Muscle of leg (tissue), 11 donors: Measurements from ENCODE around the gene SLC5A11. TPM values are rescaled to one million over a fixed set of nuclear protein-coding genes. Genes with fewer than 3 reads are reported as not detected.

Source experiments
- DNase-seq: peaks from one replicate; pipeline ENCODE4 v3.0.0; 2013
- H3K27ac ChIP-seq: one replicate; pipeline ENCODE4 v1.5.1; 2013; ENCODE audit warnings: mild to moderate bottlenecking, low read length, control low read depth
- H3K27me3 ChIP-seq: one replicate; pipeline ENCODE4 v1.6.1; 2013; ENCODE audit warnings: low read length; ENCODE audit not compliant: control insufficient read depth, insufficient read depth
- H3K36me3 ChIP-seq: one replicate; pipeline ENCODE4 v1.6.1; 2013; ENCODE audit warnings: low read length; ENCODE audit not compliant: control insufficient read depth, insufficient read depth
- H3K4me1 ChIP-seq: one replicate; pipeline ENCODE4 v1.6.1; 2013; ENCODE audit warnings: low read length; ENCODE audit not compliant: control insufficient read depth, insufficient read depth
- H3K4me3 ChIP-seq: one replicate; pipeline ENCODE4 v1.5.1; 2013; ENCODE audit warnings: low read length, control low read depth
- H3K9me3 ChIP-seq: replicated peaks from 2 replicates; pipeline ENCODE4 v1.6.1; 2013; ENCODE audit warnings: low read depth, low read length; ENCODE audit not compliant: control insufficient read depth
- WGBS: methylation state at CpG from one replicate; pipeline ENCODE4 v1.1.5; 2013; ENCODE audit warnings: missing lambda C conversion rate; ENCODE audit not compliant: insufficient coverage; 5-methylcytosine and 5-hydroxymethylcytosine counted together
- polyA plus RNA-seq, 8 donors: library from polyadenylated mRNA; unstranded; fragments of 120-200 nt; gene quantifications; one replicate each; pipeline versions ENCODE4 v1.2.1 to v1.2.3, GENCODE V29; 2013; ENCODE audit warnings: inconsistent platforms in 1 of 8, low replicate concordance in 1 of 8; ENCODE audit not compliant: insufficient read length in 8 of 8, insufficient read depth in 1 of 8
- total RNA-seq: library from RNA; stranded (reverse); fragments of 120-200 nt; gene quantifications from one replicate; pipeline ENCODE4 v1.2.4, GENCODE V29; 2013

Gene SLC5A11
- total and polyA plus RNA-seq, 9 donors = 0.04 to 0.37 (median 0.16) TPM; not detected in 4

GRCh38 chr16:24955975-24956731 lies 110.4 kb downstream of the SLC5A11 start:
- no peak for DNase-seq
- H3K4me3 ChIP-seq = no peak overlapping the region
- H3K36me3 ChIP-seq = peaks cover 73% of the 10 kb centered on the region
- H3K4me1 ChIP-seq = no peaks in the 10 kb centered on the region
- H3K27me3 ChIP-seq = no peaks in the 10 kb centered on the region
- H3K27ac ChIP-seq = no peak overlapping the region
- H3K9me3 ChIP-seq = no peaks in the 10 kb centered on the region
- 93% methylated on average over 6 of the region's 11 CpGs for WGBS

DNA sequence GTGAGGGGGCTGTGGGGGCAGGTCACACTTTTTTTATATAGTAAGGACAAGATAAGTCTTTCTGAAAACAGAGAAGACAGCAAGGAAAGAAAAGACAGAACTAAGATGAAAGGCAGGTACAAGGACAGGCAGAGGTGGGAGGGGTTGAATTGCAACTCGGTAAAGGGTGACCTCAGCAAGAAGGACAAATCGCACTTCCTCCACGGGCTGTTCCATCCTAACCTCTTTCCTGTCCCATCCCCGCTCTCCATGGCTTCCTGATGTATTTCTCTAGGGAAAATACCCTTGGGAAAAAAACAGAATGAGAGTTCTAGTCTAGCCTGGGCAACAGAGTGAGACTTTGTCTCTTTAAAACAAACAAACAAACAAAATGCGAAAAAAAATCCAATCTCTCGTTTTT lies 112.1 kb downstream of the SLC5A11 start:
- no peak for DNase-seq
- Histone ChIP-seq H3K4me3 (no peak overlapping the region), H3K9me3 (no peaks in the 10 kb centered on the region), H3K36me3 (peaks cover 78% of the 10 kb centered on the region), H3K27me3 (no peaks in the 10 kb centered on the region), H3K4me1 (no peaks in the 10 kb centered on the region), H3K27ac (no peak overlapping the region)
- 75% methylated on average over 2 of the region's 6 CpGs for WGBS

Other genes starting within 250 kb of the SLC5A11 start
- gene TNRC6A, start 116.3 kb upstream of the SLC5A11 start, total RNA-seq = 23.6 TPM
- gene TNRC6A, start 116.3 kb upstream of the SLC5A11 start, polyA plus RNA-seq = 10 to 100 TPM; 26.0 to 34.7 (median 30.1) TPM
- gene ARHGAP17, start 169.4 kb downstream of the SLC5A11 start, total RNA-seq = 21.5 TPM
- gene ARHGAP17, start 169.4 kb downstream of the SLC5A11 start, polyA plus RNA-seq = 10 to 100 TPM; 33.2 to 50.2 (median 38.0) TPM